Stimulated activated CD4-positive, alpha-beta T cell treated with anti-CD3 and anti-CD28 coated beads, Interleukin-4, amount 100 ng/mL, for 1 hour (primary cell): ENCODE data around the gene LANCL2.
A peak's percentile ranks its signal among the peaks of the same experiment; 100 is the strongest.
"Not testable (repeated sequence)": the region's sequence is repeated elsewhere in the genome, so short reads cannot be mapped to it uniquely, and the experiment has no call there.

Experiments
- DNase-seq: peaks from one replicate; pipeline ENCODE4 v3.0.0-alpha.2; 2020

The LANCL2 gene

GRCh38 chr7:55365205-55365674, at the start of gene LANCL2:
TSS of gene LANCL2 (plus strand) at chr7:55365337. CDS start at chr7:55366026, 689 bp downstream.
- peak; percentile 58 for DNase-seq

- no peak for DNase-seq
Measured at GRCh38 chr7:55325371-55325792, 39.8 kb upstream of the LANCL2 start.

DNA sequence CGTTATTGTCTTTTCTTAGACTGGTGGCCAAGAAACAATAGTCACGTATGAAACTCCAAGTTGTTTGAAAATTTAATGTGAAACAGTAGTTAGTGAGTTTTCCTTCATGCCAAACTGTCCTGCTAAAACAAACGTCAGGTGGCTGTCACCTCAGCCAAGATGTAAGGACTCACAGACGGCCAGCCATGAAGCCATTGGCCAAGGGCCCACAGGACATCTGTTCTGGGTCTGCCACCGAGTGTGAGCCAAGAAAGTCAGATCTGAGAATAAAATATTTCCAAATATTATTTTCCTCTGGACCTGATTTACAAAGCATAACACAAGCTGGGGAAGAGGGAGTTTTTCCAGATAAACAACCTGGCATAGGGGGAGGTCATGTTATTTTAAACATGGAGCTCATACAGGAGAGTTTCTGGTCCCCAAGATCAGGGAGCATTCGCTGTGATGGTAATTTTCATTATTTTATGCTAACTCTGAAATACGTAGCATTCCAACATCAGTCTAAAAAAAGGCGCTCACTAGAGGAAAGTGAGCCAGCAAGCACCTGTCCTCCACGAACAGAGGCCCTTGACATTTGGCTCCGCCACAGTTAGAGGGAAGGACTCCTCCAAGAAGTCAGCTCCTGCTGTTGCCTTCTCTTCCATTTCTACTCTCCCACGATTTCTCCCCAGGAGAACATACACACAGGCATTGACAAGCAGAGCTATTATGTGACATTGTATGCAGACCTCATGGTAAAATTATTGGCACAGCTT, 38.9 kb upstream of the LANCL2 start:
- no peak for DNase-seq

- DNase-seq, result no peak
Measured at GRCh38 chr7:55326945-55327626, 38.1 kb upstream of the LANCL2 start.

DNA sequence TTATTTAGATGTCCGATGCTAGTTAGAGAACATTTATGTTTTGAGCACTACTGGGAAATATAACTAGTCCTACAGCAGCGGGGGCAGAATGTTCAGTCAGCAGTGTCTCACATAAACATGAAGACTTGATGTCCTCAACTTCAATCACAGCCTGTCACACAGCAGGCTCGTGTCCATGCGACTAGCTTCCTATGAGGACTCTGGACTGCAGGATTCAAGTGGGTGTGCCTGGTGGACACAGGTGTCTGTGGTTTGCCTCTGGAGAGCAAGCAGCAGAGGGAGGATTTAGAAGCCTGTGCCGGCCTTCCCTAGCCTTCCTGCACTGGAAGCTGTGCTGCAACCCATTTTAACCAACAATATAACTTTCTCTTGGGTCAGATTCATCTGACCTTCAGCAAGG, 30.0 kb upstream of the LANCL2 start:
- no peak for DNase-seq

DNA sequence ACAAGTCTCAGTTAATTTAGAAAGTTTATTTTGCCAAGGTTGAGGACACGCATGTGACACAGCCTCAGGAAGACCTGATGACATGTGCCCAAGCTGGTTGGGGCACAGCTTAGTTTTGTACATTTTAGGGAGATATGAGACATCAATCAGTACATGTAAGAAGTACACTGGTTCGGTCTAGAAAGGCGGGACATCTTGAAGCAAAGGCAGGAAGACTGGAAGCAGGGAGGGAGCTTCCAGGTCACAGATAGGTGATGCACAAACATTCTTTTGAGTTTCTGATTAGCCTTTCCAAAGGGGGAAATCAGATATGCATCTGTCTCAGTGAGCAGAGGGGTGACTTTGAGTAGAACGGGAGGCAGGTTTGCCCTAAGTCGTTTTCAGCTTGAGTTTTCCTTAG, 29.4 kb upstream of the LANCL2 start:
- no peak for DNase-seq

DNA sequence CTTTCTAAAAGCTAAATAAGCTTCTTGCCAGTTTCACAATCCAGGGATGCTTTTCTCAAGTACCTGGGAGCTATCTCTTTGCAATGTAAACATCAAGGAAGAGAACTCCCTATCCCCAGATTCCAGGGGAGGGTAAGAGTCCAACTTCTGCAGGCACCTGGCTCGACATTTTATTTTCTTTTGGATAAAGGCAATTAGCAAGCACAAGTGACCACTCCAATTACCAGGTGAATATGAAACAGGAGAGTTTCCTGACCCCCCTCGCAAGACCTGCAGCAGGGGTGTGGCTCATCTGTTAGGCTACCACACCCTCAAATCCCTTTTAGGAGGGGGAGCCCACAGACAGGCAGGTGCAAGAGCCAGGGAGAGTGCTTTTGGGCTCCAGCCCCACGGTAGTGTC, 28.6 kb upstream of the LANCL2 start:
- no peak for DNase-seq

DNA sequence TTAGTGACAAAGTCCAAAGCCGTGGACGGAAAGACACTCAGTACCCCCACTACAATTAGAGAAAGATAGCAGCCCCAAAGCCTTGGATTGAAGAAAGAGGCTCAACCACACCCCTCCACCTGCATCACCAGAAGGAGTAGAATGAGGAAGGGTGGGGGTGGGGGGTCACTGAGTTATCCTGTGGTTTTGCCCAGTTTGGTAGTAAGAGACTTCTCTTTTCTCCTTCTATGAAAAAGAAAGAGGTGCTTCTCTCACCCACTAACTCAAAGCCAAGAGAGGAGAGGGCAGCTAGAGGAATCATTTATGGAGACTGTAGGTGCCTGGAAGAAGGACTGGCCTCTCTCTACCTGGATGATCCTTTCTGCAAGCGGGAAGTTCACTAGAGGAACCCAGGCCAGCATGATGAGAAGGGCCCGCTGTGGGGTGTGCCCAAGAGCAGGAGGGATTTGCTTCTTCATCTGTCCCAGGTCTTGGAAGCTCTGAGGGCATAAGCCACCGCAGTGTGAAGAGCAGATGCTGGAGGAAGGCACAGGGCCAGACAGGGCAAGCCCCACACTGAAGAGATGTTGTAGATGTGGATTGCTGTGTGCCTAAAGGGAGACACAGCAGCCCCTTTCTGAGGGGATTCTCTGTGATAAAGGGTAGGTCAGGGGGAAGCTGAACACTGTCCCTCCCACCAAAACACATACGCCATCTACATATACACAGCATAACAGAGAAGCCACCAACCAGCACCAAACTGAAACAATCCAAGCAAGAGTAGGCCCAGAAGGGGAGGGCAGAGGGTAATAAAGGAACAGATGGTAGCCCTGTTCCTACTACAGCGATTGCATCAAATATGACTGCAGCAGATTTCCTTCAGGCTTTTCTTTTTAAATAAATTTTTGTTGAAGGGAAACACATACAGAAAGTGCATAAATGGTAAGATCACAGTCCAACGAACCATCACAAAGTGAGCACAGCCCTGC, 25.8 kb upstream of the LANCL2 start:
- DNase-seq, result no peak

- DNase-seq, result no peak
Measured at GRCh38 chr7:55342216-55342871, 22.8 kb upstream of the LANCL2 start.

DNA sequence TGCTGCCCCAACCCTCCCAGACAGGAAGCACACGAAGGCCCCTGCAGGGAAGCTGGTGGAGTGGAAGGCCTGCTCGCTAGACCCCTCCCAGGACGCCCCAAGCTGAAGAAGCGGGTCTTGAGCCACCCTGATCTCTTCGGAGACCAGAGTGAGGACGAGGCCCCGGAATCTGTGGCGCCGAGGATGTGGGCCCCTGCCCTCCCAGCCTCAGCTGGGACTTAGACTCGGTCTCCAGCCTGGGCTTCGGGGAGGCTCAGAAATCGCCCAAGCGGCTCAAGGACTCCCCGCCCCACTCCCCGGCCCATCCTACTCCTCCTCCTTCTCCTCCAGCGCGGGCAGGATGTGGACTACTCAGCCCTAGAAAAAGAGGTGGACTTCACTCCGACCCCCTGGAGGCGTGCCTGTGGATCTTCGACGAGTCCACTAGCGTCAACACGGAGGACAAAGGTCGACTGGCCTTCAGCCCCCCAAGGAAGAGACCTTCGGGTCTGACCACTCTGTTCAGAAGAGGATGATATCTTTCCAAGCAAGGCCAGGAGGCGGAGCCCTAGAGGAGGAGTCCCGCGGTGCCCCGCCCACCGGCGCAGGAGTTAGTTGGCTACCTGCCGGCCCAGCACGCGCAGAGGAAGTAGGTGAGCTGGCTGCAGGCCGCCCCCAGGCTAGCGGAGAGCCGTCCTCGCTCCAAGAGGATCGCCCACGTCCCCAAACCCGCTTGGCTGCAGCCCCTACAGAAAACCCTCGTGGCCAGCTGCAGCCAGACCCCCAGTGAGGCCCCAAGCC, 21.9 kb upstream of the LANCL2 start:
- no peak for DNase-seq

DNA sequence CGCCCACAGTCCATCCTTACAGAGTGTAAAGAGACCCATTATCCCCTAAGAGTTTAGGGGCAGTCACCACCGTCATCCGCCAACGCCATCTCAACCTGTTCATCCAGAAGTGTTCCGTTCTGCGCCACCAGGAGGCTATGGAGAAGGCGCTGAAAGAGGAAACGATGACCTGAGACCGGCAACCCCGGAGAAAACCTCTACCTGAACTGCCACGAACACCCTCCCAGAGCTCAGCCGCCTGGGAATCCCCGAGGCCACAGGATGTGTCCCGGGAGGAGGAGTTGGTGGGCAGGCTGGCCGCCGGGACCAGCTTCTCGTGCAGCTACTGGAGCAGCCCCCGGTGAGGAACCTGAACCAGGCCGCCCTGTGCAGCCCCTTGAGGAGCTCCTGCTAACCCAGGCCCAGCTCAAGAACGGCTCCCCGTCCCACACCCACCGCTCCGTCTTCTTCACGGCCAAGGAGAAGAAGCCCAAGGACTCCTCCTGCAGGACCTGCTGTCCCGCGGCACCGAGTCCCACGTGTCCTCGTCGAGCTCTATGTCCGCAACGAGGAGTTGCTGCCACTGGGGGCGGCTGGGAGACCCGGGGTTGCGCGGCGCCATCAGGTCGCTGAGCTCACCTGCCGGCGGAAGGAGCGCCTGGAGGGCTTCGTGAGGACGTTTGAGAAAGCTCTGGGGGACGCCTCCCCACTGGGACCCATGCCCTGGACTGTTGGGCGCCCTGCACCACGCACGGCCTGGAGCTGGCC, 21.1 kb upstream of the LANCL2 start:
- no peak for DNase-seq

DNA sequence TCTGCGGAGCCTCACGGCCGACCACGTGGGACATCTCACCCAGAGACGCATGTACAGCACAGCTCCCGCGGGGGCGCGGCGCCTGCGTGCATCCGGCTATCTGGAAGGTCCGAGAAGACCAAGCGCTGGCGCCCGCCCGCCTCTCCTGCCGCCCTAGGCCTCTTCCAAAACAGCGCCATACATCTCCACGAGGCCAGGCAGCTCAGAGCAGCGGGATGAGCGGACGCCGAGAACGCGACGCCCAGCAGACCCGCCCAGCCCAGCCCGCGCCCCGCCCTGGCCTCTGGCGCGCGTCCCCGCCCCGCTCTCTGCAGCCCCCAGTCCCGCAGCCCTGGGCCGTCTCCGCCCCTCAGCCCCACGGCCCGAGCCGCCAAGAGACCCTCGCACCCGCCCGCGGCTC, 20.3 kb upstream of the LANCL2 start:
- DNase-seq, result no peak

DNA sequence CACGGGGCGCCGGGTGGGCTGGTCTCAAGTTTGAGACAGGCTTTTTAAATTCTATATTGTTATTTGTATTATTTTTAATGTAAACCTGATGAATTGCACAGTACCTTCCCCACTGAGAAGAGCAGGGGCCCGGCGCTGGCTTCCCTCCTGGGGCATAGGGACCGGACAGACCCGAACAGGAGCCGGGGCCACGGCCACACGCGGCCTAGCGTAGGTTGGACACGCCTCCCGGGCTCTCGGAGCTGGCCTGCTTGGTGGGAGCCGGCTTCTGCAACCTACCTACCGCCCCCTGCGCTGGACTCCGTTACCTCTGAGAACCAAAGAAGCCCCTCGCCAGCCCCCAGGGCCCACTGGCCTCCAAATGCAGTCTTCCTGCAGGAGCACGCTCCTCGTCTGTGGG, 19.8 kb upstream of the LANCL2 start:
- no peak for DNase-seq

DNA sequence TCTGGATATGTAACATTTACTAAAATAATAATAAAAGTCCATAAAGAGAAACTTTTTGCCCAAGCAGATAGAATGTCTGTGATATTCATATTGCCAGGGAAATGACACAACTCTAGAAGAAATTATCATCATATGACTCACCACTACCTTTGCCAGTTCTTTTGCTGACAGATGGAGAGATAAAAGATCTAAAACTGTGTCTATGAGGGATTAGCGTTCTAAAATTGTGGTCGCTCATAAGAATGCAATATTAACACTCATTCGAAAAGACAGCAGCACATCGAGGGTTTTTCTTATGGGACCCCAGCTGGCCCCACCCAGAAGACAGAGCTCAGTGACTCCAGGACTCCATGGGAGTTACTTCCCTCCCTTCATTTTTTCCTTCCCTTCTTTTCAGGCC, 16.6 kb upstream of the LANCL2 start:
- no peak for DNase-seq

GRCh38 chr7:55349121-55349520, 16.0 kb upstream of the LANCL2 start:
- DNase-seq, result no peak

GRCh38 chr7:55350281-55350680, 14.9 kb upstream of the LANCL2 start:
- no peak for DNase-seq

GRCh38 chr7:55351263-55351662, 13.9 kb upstream of the LANCL2 start:
- DNase-seq, result no peak

GRCh38 chr7:55352947-55353273, 12.2 kb upstream of the LANCL2 start:
- DNase-seq, result not testable (repeated sequence)

GRCh38 chr7:55360486-55360885, 4.7 kb upstream of the LANCL2 start:
- no peak for DNase-seq

- DNase-seq, result no peak
Measured at GRCh38 chr7:55361560-55361959, 3.6 kb upstream of the LANCL2 start.

- no peak for DNase-seq
Measured at GRCh38 chr7:55362927-55363326, 2.2 kb upstream of the LANCL2 start.
